Measurements from ENCODE around the gene KBTBD12.

DNA sequence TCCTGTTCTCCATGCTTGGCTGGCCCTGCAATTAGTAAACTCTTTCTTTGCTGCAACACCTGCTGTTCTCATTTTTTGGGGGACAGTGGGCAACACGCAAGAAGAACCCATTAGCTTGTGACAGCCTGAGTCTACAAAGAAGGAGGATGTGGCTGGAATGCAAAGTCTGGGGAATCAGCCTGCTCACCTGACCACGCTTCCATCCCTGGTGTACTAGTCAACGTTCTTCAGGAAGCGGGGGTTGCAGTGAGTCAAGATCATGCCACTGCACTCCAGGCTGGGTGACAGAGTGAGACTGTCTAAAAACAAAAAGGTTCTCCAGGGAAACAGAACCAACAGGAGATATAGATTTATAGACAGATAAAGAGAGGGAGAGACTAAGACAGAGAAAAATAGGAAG, 27.7 kb upstream of the KBTBD12 start:
- TF ChIP-seq EZH2 (IDR thresholded peaks at IDR 0.05; ENCODE audit: insufficient read depth, poor library complexity, severe bottlenecking) (no peak), EZH2phosphoT487 (IDR thresholded peaks at IDR 0.05; ENCODE audit: insufficient read depth, low read depth) (no peak)

Data from GM23248 (cell line).